Measurements from ENCODE around the gene VOPP1.

GRCh38 chr7:55486192-55486590, 86.1 kb downstream of the VOPP1 start:
- TF ChIP-seq JUNB (CRISPR knock-in tag; conservative IDR thresholded peaks at IDR 0.05), result no peak
- TF ChIP-seq, protein P1, sequence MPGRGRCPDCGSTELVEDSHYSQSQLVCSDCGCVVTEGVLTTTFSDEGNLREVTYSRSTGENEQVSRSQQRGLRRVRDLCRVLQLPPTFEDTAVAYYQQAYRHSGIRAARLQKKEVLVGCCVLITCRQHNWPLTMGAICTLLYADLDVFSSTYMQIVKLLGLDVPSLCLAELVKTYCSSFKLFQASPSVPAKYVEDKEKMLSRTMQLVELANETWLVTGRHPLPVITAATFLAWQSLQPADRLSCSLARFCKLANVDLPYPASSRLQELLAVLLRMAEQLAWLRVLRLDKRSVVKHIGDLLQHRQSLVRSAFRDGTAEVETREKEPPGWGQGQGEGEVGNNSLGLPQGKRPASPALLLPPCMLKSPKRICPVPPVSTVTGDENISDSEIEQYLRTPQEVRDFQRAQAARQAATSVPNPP (IDR thresholded peaks at IDR 0.05; ENCODE audit: borderline replicate concordance, insufficient read depth, insufficient read length), result no peak
- TF ChIP-seq RFX5 (IDR thresholded peaks at IDR 0.05; ENCODE audit: low read depth, low read length), result no peak
- no peak for TF ChIP-seq ZNF76 (CRISPR knock-in tag; IDR thresholded peaks at IDR 0.05; ENCODE audit: borderline replicate concordance)
- TF ChIP-seq HDAC2 (IDR thresholded peaks at IDR 0.05), result no peak
- TF ChIP-seq, protein P2, sequence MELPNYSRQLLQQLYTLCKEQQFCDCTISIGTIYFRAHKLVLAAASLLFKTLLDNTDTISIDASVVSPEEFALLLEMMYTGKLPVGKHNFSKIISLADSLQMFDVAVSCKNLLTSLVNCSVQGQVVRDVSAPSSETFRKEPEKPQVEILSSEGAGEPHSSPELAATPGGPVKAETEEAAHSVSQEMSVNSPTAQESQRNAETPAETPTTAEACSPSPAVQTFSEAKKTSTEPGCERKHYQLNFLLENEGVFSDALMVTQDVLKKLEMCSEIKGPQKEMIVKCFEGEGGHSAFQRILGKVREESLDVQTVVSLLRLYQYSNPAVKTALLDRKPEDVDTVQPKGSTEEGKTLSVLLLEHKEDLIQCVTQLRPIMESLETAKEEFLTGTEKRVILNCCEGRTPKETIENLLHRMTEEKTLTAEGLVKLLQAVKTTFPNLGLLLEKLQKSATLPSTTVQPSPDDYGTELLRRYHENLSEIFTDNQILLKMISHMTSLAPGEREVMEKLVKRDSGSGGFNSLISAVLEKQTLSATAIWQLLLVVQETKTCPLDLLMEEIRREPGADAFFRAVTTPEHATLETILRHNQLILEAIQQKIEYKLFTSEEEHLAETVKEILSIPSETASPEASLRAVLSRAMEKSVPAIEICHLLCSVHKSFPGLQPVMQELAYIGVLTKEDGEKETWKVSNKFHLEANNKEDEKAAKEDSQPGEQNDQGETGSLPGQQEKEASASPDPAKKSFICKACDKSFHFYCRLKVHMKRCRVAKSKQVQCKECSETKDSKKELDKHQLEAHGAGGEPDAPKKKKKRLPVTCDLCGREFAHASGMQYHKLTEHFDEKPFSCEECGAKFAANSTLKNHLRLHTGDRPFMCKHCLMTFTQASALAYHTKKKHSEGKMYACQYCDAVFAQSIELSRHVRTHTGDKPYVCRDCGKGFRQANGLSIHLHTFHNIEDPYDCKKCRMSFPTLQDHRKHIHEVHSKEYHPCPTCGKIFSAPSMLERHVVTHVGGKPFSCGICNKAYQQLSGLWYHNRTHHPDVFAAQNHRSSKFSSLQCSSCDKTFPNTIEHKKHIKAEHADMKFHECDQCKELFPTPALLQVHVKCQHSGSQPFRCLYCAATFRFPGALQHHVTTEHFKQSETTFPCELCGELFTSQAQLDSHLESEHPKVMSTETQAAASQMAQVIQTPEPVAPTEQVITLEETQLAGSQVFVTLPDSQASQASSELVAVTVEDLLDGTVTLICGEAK (IDR thresholded peaks at IDR 0.05), result no peak
- TF ChIP-seq, protein P2 (CRISPR knock-in tag; IDR thresholded peaks at IDR 0.05), result no peak
- no peak for TF ChIP-seq SMAD2 (IDR thresholded peaks at IDR 0.05; ENCODE audit: low read depth, low read length)
